Smooth muscle cell (in vitro differentiated cells): ENCODE results near the gene XYLT1. TPM values are rescaled to one million over a fixed set of nuclear protein-coding genes. Genes with fewer than 3 reads are reported as not detected.
A peak's percentile ranks its signal among the peaks of the same experiment; 100 is the strongest.

ENCODE experiments used
- DNase-seq: peaks from one replicate; lab custom pipeline; 2025; ENCODE audit not compliant: unreplicated experiment; lab: John Stamatoyannopoulos, UW
- H2AFZ ChIP-seq: fragments of 200-600 bp; sonication (generic); 2 replicates; pipeline ENCODE4 v1.6.0; 2016; ENCODE audit warnings: antibody characterized with exemption, low read depth, mild to moderate bottlenecking
- H3F3A ChIP-seq: fragments of 200-600 bp; sonication (generic); 2 replicates; pipeline ENCODE4 v1.6.0; 2017; ENCODE audit warnings: antibody characterized with exemption, low read depth
- H3K27ac ChIP-seq: fragments of 200-600 bp; sonication (generic); 2 replicates; pipeline ENCODE4 v1.5.1; 2016; ENCODE audit warnings: low read depth, mild to moderate bottlenecking
- H3K27me3 ChIP-seq: fragments of 200-600 bp; sonication (generic); 2 replicates; pipeline ENCODE4 v1.6.1; 2016; ENCODE audit warnings: low read depth, mild to moderate bottlenecking
- H3K36me3 ChIP-seq: fragments of 200-600 bp; sonication (generic); 2 replicates; pipeline ENCODE4 v1.5.1; 2016; ENCODE audit warnings: low read depth
- H3K4me1 ChIP-seq: fragments of 200-600 bp; sonication (generic); 2 replicates; pipeline ENCODE4 v1.5.1; 2016; ENCODE audit warnings: low read depth
- H3K4me2 ChIP-seq: fragments of 200-600 bp; sonication (generic); 2 replicates; pipeline ENCODE4 v1.6.0; 2016; ENCODE audit warnings: mild to moderate bottlenecking
- H3K4me3 ChIP-seq: fragments of 200-600 bp; sonication (generic); 2 replicates; pipeline ENCODE4 v1.5.1; 2016; ENCODE audit warnings: mild to moderate bottlenecking
- H3K79me2 ChIP-seq: fragments of 200-600 bp; sonication (generic); 2 replicates; pipeline ENCODE4 v1.6.0; 2016; ENCODE audit warnings: low read depth, mild to moderate bottlenecking
- H3K9ac ChIP-seq: fragments of 200-600 bp; sonication (generic); 2 replicates; pipeline ENCODE4 v1.6.0; 2016; ENCODE audit warnings: low read depth
- H3K9me3 ChIP-seq: fragments of 200-600 bp; sonication (generic); replicated peaks from 2 replicates; pipeline ENCODE4 v1.5.1; 2016; ENCODE audit warnings: low read depth
- H4K20me1 ChIP-seq: fragments of 200-600 bp; sonication (generic); 2 replicates; pipeline ENCODE4 v1.6.0; 2016; ENCODE audit warnings: low read depth
- CTCF ChIP-seq: fragments of 200-600 bp; sonication (generic); IDR thresholded peaks from 2 replicates; pipeline ENCODE4 v1.5.1; 2017; ENCODE audit warnings: borderline replicate concordance, mild to moderate bottlenecking, antibody characterized with exemption; ENCODE audit not compliant: insufficient read depth, poor library complexity, severe bottlenecking
- WGBS: methylation state at CpG from one replicate; pipeline ENCODE4 v1.1.7; 2016; ENCODE audit warnings: low lambda C conversion rate; 5-methylcytosine and 5-hydroxymethylcytosine counted together
- polyA plus RNA-seq: library from polyadenylated mRNA; unstranded; fragments of >200 nt; fragmentation: Nextera tagmentation; extraction: Ambion mirVana; gene quantifications from 2 replicates; pipeline ENCODE4 v1.2.1, GENCODE V29; 2016
- total RNA-seq: library from RNA; depleted of rRNA; stranded (reverse); fragments of >200 nt; gene quantifications from 2 replicates; pipeline ENCODE4 v1.2.3, GENCODE V29; 2014

Gene XYLT1
- total and polyA plus RNA-seq, 2 experiments from 2014 or later = 9.5 to 19.9 TPM

- no peak overlapping the region for H3K4me2 ChIP-seq
- no peak for DNase-seq
- H3K9ac ChIP-seq = no peak overlapping the region
- WGBS = 76% methylated on average over 6 of the region's 6 CpGs
- no peaks in the 10 kb centered on the region for H3K36me3 ChIP-seq
- H3K4me3 ChIP-seq = no peak overlapping the region
- H2AFZ ChIP-seq = no peak overlapping the region
- H3K79me2 ChIP-seq = no peaks in the 10 kb centered on the region
- no peaks in the 10 kb centered on the region for H3F3A ChIP-seq
- H3K4me1 ChIP-seq = no peaks in the 10 kb centered on the region
- no peaks in the 10 kb centered on the region for H3K9me3 ChIP-seq
- peaks cover 74% of the 10 kb centered on the region for H4K20me1 ChIP-seq
- no peak overlapping the region for H3K27ac ChIP-seq
- TF ChIP-seq CTCF = no peak
- H3K27me3 ChIP-seq = no peaks in the 10 kb centered on the region
These were observed 258.2 kb downstream of the XYLT1 start for GRCh38 chr16:17212606-17213005.

DNA sequence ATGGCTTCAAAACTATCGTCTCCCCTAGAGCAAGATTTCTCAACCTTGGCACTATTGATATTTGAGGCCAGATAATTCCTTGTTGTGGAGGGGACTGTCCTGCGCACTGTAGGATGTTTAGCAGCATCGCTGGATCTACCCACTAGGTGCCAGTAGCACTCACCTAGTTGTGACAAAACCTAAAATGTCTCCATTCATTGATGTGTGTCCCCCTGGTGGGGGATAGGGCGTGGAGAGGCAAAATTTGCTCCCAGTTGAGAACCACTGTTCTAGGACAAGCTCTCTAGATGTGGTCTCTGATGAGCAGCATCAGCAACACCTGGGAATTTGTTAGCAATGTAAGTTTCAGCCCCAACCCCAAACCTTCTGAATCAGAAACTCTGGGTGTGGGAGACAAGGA is 259.0 kb downstream of the XYLT1 start:
- peak; percentile 18 for TF ChIP-seq CTCF
- H4K20me1 ChIP-seq = peaks cover 73% of the 10 kb centered on the region
- no peak overlapping the region for H2AFZ ChIP-seq
- DNase-seq = no peak
- 61% methylated on average over 4 of the region's 4 CpGs for WGBS
- H3K4me1 ChIP-seq = no peaks in the 10 kb centered on the region
- H3F3A ChIP-seq = no peaks in the 10 kb centered on the region
- H3K36me3 ChIP-seq = no peaks in the 10 kb centered on the region
- no peak overlapping the region for H3K27ac ChIP-seq
- H3K27me3 ChIP-seq = no peaks in the 10 kb centered on the region
- no peaks in the 10 kb centered on the region for H3K9me3 ChIP-seq
- H3K9ac ChIP-seq = no peak overlapping the region
- no peaks in the 10 kb centered on the region for H3K79me2 ChIP-seq
- no peak overlapping the region for H3K4me2 ChIP-seq
- no peak overlapping the region for H3K4me3 ChIP-seq

- no peak overlapping the region for H2AFZ ChIP-seq
- peaks cover 8% of the 10 kb centered on the region for H3K4me1 ChIP-seq
- H3K4me2 ChIP-seq = no peak overlapping the region
- no peak overlapping the region for H3K9ac ChIP-seq
- no peak overlapping the region for H3K27ac ChIP-seq
- H3K27me3 ChIP-seq = no peaks in the 10 kb centered on the region
- no peaks in the 10 kb centered on the region for H3K9me3 ChIP-seq
- H3K79me2 ChIP-seq = no peaks in the 10 kb centered on the region
- H4K20me1 ChIP-seq = peaks cover 81% of the 10 kb centered on the region
- H3K36me3 ChIP-seq = no peaks in the 10 kb centered on the region
- DNase-seq = no peak
- no peak overlapping the region for H3K4me3 ChIP-seq
- H3F3A ChIP-seq = no peaks in the 10 kb centered on the region
- 98% methylated on average over 2 of the region's 2 CpGs for WGBS
- no peak for TF ChIP-seq CTCF
These were observed 264.0 kb downstream of the XYLT1 start for GRCh38 chr16:17206712-17207111.
